Measurements from ENCODE around the gene P2RY10. TPM values are rescaled to one million over a fixed set of nuclear protein-coding genes. Genes with fewer than 3 reads are reported as not detected.

The P2RY10 gene
- polyA plus RNA-seq, 1 donor: 0.62 TPM

Other genes with a start within 250 kb of the P2RY10 start
- 43.1 TPM for gene LPAR4, start 197.7 kb upstream of the P2RY10 start, polyA plus RNA-seq (ENCODE audit: insufficient read length)
- 0.34 TPM for gene GPR174, start 199.3 kb downstream of the P2RY10 start, polyA plus RNA-seq (ENCODE audit: insufficient read length)

All from forelimb muscle (tissue), 1 donor.